ENCODE measurements around the gene MSRB1.
A peak's percentile ranks its signal among the peaks of the same experiment; 100 is the strongest.
"Not testable (repeated sequence)": the region's sequence is repeated elsewhere in the genome, so short reads cannot be mapped to it uniquely, and the experiment has no call there.

DNA sequence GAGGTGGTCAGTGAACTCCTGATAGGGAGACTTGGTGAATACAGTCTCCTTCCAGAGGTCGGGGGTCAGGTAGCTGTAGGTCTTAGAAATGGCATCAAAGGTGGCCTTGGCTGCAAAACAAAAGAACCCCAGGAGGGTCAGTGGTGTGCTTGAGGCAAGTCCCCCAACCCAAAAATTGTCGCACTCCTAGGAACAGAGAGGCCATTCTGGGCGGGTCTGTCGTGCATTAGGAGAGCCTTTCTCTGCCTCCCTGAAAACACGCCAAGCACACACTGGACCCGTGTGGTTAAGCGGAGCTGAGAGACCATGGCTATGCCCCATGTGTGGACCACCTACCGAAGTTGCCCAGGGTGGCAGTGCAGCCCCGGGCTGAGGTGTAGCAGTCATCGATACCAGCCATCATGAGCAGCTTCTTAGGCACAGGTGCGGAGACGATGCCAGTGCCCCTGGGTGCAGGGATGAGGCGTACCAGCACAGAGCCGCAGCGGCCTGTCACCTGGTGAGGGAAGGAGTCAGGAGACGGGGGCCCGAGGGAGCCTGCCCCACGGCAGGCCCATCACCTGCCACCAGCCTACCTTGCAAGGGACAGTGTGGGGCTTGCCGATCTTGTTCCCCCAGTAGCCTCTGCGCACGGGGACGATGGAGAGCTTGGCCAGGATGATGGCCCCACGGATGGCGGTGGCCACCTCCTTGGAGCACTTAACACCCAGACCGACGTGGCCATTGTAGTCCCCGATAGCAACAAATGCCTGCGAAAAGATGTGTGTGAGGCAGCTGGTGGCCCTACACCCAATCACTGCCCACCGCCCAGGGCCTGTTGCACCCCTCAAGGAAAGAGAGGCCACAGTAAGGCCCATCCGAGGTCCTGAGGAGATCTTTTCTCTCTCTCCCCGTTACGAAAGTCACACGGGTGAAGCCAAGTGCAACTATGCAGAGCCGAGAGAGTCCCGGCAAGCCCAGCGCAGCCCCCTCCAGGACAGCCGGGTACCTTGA, 19.5 kb upstream of the MSRB1 start:
- TF ChIP-seq, protein P1, sequence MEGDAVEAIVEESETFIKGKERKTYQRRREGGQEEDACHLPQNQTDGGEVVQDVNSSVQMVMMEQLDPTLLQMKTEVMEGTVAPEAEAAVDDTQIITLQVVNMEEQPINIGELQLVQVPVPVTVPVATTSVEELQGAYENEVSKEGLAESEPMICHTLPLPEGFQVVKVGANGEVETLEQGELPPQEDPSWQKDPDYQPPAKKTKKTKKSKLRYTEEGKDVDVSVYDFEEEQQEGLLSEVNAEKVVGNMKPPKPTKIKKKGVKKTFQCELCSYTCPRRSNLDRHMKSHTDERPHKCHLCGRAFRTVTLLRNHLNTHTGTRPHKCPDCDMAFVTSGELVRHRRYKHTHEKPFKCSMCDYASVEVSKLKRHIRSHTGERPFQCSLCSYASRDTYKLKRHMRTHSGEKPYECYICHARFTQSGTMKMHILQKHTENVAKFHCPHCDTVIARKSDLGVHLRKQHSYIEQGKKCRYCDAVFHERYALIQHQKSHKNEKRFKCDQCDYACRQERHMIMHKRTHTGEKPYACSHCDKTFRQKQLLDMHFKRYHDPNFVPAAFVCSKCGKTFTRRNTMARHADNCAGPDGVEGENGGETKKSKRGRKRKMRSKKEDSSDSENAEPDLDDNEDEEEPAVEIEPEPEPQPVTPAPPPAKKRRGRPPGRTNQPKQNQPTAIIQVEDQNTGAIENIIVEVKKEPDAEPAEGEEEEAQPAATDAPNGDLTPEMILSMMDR (IDR thresholded peaks at IDR 0.05 in 8 of 11, conservative IDR thresholded peaks at IDR 0.05 in 3 of 11), result not testable (repeated sequence)
- not testable (repeated sequence) for TF ChIP-seq POLR2A (IDR thresholded peaks at IDR 0.05)
- TF ChIP-seq POLR2AphosphoS5 (IDR thresholded peaks at IDR 0.05), result peak in 2 of 3 donors; percentile 47 to 75

Data from spleen (tissue), 7 donors.